ENCODE data around the gene YTHDC1.

- TF ChIP-seq ZNF670 (tag by site-specific recombination; IDR thresholded peaks at IDR 0.05; ENCODE audit: low read depth), result no peak
- TF ChIP-seq ZBTB49 (tag by site-specific recombination; IDR thresholded peaks at IDR 0.05; ENCODE audit: low read depth), result no peak
- no peak for TF ChIP-seq ZNF510 (tag by site-specific recombination; IDR thresholded peaks at IDR 0.05; ENCODE audit: insufficient replicate concordance)
- TF ChIP-seq CTCF (tag by site-specific recombination; IDR thresholded peaks at IDR 0.05), result no peak
- no peak for TF ChIP-seq ZFP3 (tag by site-specific recombination; IDR thresholded peaks at IDR 0.05; ENCODE audit: low read depth)
These were observed 41.5 kb upstream of the YTHDC1 start for GRCh38 chr4:68391436-68391835.
